NCI-H748 treated with DMSO at 0.1 percent for 48 hours (cell line): Measurements from ENCODE around the gene ZNF20.

ENCODE experiments used
- DNase-seq: peaks from one replicate; lab custom pipeline; 2025; lab: John Stamatoyannopoulos, UW

ZNF20 gene

DNA sequence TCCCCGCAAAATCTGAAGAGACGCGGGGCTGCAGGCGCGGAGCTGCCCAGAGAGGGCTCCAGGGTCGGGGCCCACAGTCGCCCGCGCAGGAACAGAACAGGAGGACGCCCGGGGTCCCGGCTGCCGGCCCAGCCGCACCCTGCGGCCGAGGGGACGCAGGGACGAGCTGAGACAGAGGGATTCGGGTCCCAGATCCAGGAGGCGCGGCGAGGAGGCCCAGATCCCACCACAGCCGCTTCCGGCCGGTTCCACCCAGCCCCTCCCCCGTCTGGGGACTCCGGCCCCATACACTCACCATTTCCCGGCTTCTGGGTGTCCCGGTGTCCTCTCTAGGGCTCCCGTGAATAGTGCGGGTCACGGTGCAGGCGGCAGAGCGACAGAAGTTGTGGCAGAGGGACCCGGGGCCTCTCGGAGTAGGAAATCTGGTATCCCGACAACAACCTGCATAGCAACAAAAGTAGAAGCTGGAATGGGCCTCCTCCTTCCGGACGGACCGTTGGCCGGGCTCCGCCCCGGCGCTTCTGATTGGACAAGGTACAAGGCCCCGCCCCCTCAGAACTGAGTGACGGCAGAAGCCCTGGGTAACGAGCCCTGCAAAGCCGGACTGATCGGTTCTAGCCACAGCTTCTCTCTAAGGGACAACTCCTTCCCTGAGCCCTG is at the start of gene ZNF20:
ZNF20 (minus strand) TSS at position 466 of the 660 bp plus-strand sequence; CDS start at position 298, 168 bp downstream.
- DNase-seq, result peak; percentile 81

GRCh38 chr19:12187625-12188024 is 47.5 kb upstream of the ZNF20 start:
- DNase-seq, result no peak

- DNase-seq, result no peak
Observed at GRCh38 chr19:12180377-12180776, 40.2 kb upstream of the ZNF20 start.

GRCh38 chr19:12166626-12167025 is 26.5 kb upstream of the ZNF20 start:
- no peak for DNase-seq

DNA sequence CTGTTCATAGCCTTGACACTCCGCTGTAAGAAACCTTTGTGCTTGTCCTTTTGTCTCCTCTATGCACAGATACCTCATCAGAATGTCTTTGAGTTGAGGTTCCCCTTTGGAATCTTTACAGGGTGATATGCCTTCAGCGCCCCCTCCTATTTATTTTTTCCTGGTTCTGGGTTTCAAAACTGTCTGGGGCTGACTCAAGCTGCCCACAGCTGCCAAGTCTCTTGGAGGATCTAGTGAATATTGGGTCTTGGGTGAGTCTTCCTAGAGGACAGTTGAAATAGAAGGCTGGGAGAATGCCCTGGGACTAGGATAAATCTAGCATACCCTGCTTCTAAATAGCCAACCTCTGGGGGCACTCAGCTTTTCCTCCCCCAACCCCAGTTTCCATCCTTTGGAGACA is 23.7 kb upstream of the ZNF20 start:
- no peak for DNase-seq

DNA sequence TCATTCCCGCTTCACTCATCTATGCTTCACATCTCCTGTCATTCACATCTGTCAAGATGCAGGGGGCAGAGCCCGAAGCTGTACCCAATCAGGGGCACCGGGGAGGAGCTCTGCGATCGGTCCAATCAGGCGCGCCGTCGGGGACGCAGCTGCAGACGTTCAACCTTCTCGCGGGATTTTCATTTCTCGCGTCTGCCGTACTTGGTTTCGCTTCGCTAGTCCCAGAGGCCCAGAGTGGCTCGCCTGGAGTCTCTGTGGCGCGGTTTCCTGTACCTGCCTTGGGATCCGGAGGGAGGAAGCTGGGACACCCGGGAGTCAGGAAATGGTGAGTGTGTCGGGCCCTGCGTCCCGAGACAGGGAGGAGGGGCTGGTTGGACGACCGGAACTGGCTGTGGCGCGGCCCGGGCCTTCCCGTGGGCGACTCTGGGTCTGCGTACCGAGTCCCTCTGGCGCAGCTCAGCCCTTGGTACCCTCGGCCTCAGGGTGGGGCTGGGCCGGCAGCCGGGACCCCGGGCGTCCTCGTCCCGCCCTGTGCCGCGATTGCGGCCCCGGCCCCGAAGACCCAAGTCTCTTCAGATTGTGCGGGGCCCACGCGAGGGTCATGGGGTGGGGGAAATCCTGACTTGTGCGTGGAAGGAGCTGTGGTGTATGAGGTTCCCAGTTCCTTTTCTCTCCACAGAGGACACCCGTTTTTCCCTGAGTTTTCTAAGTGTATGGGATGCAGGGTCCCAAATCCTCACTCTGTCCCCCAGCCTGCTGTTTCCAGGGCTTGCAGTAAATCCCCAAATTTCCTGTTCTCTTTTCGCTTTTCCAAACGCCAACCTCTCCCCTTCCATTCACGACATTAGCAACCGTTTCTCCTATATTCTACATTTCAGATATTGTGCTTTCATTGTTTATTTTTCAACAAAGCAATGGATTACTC is 23.0 kb upstream of the ZNF20 start, which contains the start of gene ZNF136:
ZNF136 (plus strand) TSS at position 215 of the 925 bp plus-strand sequence; CDS start at position 323, 108 bp downstream.
- peak; percentile 80 for DNase-seq

DNA sequence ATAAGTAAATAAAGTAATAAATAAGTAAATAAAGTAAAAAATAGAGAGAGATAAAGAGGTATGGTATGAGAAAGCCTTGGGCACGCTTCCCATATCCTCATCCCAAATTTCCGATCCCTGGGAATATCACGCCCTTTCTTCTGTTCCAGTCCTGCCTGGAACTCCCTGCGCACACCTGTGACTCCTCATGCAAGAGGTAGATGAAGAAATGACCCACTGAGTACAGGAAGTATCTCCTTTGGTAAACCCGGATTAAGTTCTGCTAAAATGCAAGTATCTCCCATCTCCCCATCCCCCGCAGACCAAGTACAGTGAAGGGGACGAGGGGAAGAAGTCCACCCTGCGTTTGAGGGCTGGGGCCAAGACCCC is 22.3 kb upstream of the ZNF20 start:
- DNase-seq, result no peak

- DNase-seq, result no peak
Observed at GRCh38 chr19:12159773-12160414, 19.7 kb upstream of the ZNF20 start.

DNA sequence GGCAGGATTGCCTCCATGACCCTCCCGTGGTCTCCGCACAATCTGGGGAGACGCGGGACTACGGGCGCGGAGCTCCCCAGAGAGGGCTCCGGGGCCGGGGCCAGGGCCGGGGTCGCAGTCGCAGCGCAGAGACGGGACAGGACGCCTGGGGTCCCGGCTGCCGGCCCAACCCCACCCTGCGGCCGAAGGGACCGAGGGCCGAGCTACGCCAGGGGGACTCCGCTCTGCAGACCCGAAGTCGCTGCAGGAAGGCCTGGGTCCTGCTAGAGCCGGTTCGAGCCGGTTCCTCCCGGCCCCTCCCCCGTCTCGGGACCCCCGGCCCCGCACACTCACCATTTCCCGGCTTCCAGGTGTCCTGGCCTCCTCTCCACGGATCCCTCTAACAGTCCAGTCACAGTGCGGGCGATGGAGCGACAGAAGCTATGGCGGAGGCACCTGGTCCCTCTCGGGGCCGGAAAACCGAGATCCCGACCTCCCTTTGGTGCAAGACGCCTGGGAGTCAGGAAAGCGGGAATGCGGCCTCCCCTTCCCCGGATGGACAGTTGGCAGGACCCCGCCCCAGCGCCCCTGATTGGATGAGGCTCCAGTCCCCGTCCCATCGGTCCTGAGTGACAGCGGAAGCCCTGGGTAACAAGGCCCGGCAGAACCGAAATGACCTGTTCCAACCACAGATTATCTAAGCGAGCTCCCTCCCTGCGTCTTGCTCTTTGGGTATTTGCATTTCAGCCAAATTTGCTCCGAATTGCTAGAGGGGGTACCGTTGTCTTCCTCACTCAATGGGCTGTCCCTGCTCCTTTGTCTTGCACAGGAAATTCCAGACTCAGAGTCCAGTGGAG is 16.3 kb upstream of the ZNF20 start, which contains the start of gene ZNF625:
ZNF625 (minus strand) TSS at position 512 of the 836 bp plus-strand sequence; CDS start at position 336, 176 bp downstream.
- DNase-seq, result peak; percentile 78

DNA sequence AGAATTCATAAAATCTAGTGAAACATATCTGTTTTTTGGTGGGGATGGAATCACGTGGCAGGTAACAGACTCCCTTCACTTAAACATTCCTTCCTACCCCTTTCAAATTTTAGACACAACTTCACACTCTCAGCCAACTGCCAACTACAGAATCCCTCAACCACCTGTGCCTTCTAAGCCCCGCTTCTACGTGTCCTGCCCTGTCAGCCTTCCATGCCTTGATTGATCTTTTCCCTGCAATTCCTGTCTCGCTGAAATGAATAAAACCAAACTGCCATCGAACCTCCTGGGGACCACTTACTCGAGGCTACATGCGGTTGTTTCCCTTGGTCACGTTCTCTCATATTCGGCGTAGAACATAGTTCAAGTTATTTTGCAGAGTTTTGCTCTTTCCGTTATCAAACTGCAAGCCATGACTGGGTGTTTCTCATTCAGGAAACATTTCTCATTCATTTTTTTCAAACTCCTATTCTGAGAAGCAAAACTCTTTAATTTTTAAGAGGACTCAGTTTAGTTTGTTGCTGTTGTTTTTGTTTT is 15.2 kb upstream of the ZNF20 start:
- DNase-seq, result no peak

- no peak for DNase-seq
Observed at GRCh38 chr19:12145348-12145747, 5.2 kb upstream of the ZNF20 start.

DNA sequence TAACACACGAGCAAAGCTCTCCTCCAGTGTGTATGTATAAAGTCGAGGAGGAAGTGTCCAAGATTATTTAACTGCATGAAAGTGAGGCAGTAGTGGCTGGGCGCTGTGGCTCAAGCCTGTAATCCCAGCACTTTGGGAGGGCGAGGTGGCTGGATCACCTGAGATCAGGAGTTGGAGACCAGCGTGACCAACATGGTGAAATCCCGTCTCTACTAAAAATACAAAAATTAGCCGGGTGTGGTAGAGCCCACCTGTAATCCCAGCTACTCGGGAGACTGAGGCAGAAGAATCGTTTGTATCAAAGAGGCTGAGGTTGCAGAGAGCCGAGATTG is 1.2 kb upstream of the ZNF20 start:
- no peak for DNase-seq

GRCh38 chr19:12140545-12141404 is 625 bp upstream of the ZNF20 start:
- DNase-seq, result peak; percentile 63

DNA sequence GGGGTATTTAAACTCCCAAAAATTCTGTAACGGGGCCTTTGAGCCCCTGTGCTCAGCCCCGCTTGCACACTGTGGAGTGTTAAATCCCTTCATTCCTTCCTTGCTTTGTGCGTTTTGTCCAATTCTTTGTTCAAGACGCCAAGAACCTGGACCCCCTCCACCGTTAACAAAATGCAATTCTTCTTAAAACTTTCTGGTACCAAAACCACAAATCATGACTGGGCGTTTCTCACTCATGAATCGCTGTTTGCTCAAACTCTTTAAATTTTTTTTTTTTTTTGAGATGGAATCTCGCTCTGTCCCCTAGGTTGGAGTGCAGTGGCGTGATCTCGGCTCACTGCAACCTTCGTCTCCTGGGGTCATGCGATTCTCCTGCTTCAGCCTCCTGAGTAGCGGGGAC is 881 bp downstream of the ZNF20 start:
- no peak for DNase-seq

GRCh38 chr19:12137221-12137940 is 2.8 kb downstream of the ZNF20 start:
- peak; percentile 1 for DNase-seq

- DNase-seq, result no peak
Observed at GRCh38 chr19:12133069-12133468, 7.1 kb downstream of the ZNF20 start.

DNA sequence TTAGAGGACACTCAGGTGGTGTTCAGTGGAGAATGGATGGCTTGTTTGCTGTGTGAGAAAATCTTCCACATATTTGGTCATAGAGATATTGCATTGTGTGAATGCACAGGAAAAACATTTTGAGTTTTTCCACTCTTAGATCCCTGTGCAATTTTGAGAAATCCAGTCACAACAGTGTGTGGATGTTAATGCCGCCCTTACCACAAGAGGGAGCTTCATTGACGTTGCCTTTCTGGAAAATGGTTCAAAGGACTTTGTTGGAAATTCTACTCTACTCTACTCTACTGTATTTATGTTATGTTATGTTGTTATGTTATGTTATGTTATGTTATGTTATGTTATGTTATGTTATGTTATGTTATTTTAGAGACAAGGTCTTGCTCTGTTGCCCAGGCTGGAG is 13.4 kb downstream of the ZNF20 start:
- DNase-seq, result no peak

DNA sequence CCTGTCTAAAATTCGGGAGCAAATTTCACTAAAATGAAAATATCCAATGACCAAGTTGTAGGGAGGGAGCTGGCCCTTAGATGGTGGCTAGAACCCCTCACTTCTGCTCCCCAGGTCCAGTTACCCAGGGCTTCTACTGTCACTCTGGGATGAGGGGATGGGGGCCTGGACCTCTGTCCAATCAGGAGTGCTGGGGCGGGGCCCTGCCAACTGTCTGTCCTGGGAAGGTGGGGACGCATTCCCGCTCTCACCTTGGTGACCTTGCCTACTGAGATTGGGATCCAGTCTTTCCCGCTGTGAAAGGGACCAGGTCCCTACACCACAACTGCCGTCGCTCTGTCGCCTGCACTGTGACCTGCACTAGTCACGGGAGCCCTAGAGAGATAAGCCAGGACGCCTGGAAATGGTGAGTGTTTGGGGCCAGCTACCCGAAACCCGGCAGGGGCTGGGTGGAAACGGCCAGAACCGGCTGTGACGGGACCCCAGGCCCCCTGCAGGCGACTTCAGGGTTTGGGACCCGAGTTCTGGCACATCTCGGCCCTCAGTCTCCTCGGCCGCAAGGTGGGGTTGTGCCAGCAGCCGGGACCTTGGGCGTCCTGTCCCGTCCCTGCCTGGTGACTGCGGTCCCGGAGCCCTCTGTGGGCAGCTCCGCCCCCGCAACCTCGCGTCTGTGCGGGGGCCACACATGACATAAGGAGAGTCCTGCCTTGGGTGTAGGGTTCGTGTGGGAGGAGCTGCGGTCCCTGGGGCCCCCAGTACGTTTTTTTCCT is 22.8 kb downstream of the ZNF20 start:
- no peak for DNase-seq

GRCh38 chr19:12113121-12113520 is 27.0 kb downstream of the ZNF20 start:
- no peak for DNase-seq
